Measurements from ENCODE around the gene FUT9. TPM values are rescaled to one million over a fixed set of nuclear protein-coding genes. Genes with fewer than 3 reads are reported as not detected.

Gene FUT9
- total and polyA plus RNA-seq, 2 of the 13 experiments (the other 11 are each of a cell fraction or from before 2014, with no cell fraction given): 0.01 TPM; not detected in 1

DNA sequence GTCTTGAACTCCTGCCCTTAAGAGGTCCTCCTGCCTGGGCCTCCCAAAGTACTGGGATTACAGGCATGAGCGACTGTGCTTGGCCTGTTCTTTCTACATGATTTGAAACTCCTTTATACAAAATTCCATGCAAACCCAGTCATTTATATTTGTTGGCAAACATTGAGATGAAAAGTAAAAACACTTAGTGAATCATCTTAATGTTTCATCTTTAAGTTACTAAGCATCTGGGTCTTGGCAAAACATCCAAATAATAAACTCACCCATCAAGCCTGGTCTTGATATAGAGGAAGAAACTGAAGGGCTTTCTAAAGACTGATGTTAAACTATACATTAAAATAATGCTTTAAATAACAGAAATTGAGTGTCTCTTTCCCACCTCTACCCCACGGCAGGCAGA lies 95.1 kb downstream of the FUT9 start:
- Histone ChIP-seq H3K36me3 (replicated peaks in 1 of 2; ENCODE audit: control insufficient read depth in 1 of 2, insufficient read depth in 2 of 2, low read length in 2 of 2) (no peaks in the 10 kb centered on the region), H4K20me1 (ENCODE audit: insufficient read depth, low read length) (no peaks in the 10 kb centered on the region), H2AFZ (ENCODE audit: low read length) (no peak overlapping the region), H3K9ac (ENCODE audit: insufficient read depth, low read depth, low read length) (no peak overlapping the region), H3K4me1 (ENCODE audit: insufficient read depth, low read length) (no peaks in the 10 kb centered on the region), H3K79me2 (ENCODE audit: insufficient read depth, low read length) (no peaks in the 10 kb centered on the region), H3K9me3 (ENCODE audit: low read length) (no peaks in the 10 kb centered on the region), H3K4me2 (ENCODE audit: low read depth, low read length) (no peak overlapping the region), H3K27ac (ENCODE audit: extremely low read length, insufficient read depth, low read length) (no peak overlapping the region), H3K27me3 (ENCODE audit: control insufficient read depth in 1 of 2, insufficient read depth in 2 of 2, low read length in 2 of 2) (no peaks in the 10 kb centered on the region), H3K4me3 (replicated peaks in 1 of 3; ENCODE audit: insufficient read depth in 1 of 3, low read depth in 2 of 3, low read length in 3 of 3) (no peak overlapping the region)
- no peak for ATAC-seq
- intact Hi-C loops (cut with micrococcal nuclease; ENCODE audit: unreplicated experiment) (no loop called here), in situ Hi-C loops (cut with HindIII; ENCODE audit: extremely low pct_ligation_motif_present, low pct_unique_long_range_greater_than_20kb) (no loop called here)
- BruUV-seq (replicated peaks): no TSS peak
- CTCF ChIA-PET (ENCODE audit: low intra/inter-chr PET ratio, low total read pairs): no interaction called here
- no peak for DNase-seq (ENCODE audit: low spot score)
- TF ChIP-seq ZNF558 (CRISPR knock-in tag; IDR thresholded peaks at IDR 0.05; ENCODE audit: borderline replicate concordance) (no peak), TCF7 (IDR thresholded peaks at IDR 0.05; ENCODE audit: low read depth) (no peak), MED13 (CRISPR knock-in tag; IDR thresholded peaks at IDR 0.05) (no peak), ZNF30 (CRISPR knock-in tag; IDR thresholded peaks at IDR 0.05) (no peak), NFIC (IDR thresholded peaks at IDR 0.05; ENCODE audit: low read length) (no peak), MAF1 (CRISPR knock-in tag; IDR thresholded peaks at IDR 0.05; ENCODE audit: borderline replicate concordance) (no peak), ZNF235 (CRISPR knock-in tag; IDR thresholded peaks at IDR 0.05; ENCODE audit: borderline replicate concordance) (no peak), ATAD3A (CRISPR knock-in tag; IDR thresholded peaks at IDR 0.05) (no peak), MBD4 (IDR thresholded peaks at IDR 0.05; ENCODE audit: borderline replicate concordance, low read length) (no peak), ZNF350 (CRISPR knock-in tag; IDR thresholded peaks at IDR 0.05; ENCODE audit: borderline replicate concordance, low read depth) (no peak), RFX5 (IDR thresholded peaks at IDR 0.05; ENCODE audit: low read depth, low read length) (no peak), RCOR2 (CRISPR knock-in tag; IDR thresholded peaks at IDR 0.05) (no peak), ETV6 (CRISPR knock-in tag; conservative IDR thresholded peaks at IDR 0.05) (no peak), HMGA1 (CRISPR knock-in tag; conservative IDR thresholded peaks at IDR 0.05) (no peak)
- TF ChIP-seq, protein P1, sequence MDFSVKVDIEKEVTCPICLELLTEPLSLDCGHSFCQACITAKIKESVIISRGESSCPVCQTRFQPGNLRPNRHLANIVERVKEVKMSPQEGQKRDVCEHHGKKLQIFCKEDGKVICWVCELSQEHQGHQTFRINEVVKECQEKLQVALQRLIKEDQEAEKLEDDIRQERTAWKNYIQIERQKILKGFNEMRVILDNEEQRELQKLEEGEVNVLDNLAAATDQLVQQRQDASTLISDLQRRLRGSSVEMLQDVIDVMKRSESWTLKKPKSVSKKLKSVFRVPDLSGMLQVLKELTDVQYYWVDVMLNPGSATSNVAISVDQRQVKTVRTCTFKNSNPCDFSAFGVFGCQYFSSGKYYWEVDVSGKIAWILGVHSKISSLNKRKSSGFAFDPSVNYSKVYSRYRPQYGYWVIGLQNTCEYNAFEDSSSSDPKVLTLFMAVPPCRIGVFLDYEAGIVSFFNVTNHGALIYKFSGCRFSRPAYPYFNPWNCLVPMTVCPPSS (IDR thresholded peaks at IDR 0.05): no peak
- TF ChIP-seq, protein P2, sequence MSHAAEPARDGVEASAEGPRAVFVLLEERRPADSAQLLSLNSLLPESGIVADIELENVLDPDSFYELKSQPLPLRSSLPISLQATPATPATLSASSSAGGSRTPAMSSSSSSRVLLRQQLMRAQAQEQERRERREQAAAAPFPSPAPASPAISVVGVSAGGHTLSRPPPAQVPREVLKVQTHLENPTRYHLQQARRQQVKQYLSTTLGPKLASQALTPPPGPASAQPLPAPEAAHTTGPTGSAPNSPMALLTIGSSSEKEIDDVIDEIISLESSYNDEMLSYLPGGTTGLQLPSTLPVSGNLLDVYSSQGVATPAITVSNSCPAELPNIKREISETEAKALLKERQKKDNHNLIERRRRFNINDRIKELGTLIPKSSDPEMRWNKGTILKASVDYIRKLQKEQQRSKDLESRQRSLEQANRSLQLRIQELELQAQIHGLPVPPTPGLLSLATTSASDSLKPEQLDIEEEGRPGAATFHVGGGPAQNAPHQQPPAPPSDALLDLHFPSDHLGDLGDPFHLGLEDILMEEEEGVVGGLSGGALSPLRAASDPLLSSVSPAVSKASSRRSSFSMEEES (CRISPR knock-in tag; IDR thresholded peaks at IDR 0.05): no peak
- TF ChIP-seq, protein P3, sequence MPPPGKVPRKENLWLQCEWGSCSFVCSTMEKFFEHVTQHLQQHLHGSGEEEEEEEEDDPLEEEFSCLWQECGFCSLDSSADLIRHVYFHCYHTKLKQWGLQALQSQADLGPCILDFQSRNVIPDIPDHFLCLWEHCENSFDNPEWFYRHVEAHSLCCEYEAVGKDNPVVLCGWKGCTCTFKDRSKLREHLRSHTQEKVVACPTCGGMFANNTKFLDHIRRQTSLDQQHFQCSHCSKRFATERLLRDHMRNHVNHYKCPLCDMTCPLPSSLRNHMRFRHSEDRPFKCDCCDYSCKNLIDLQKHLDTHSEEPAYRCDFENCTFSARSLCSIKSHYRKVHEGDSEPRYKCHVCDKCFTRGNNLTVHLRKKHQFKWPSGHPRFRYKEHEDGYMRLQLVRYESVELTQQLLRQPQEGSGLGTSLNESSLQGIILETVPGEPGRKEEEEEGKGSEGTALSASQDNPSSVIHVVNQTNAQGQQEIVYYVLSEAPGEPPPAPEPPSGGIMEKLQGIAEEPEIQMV (CRISPR knock-in tag; IDR thresholded peaks at IDR 0.05; ENCODE audit: low read depth): no peak
- TF ChIP-seq, protein P4, sequence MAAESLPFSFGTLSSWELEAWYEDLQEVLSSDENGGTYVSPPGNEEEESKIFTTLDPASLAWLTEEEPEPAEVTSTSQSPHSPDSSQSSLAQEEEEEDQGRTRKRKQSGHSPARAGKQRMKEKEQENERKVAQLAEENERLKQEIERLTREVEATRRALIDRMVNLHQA (CRISPR knock-in tag; IDR thresholded peaks at IDR 0.05): no peak
- no peak for FAIRE-seq
- POLR2A ChIA-PET: no interaction called here
- WGBS (ENCODE audit: low lambda C conversion rate): 4% methylated on average over 2 of the region's 2 CpGs
